Glutamatergic neuron (in vitro differentiated cells): ENCODE data around the gene HOXB4. TPM values are rescaled to one million over a fixed set of nuclear protein-coding genes. Genes with fewer than 3 reads are reported as not detected.

Source experiments
- DNase-seq: peaks from one replicate; pipeline ENCODE4 v3.0.0; 2022
- H3K27ac Mint-ChIP-seq: one replicate; pipeline ENCODE4 v1.8.0; 2020; ENCODE audit warnings: mild to moderate bottlenecking, mixed read lengths, inconsistent platforms; ENCODE audit not compliant: unreplicated experiment
- H3K27me3 Mint-ChIP-seq: one replicate; pipeline ENCODE4 v1.8.0; 2020; ENCODE audit warnings: mild to moderate bottlenecking, moderate library complexity, mixed read lengths, inconsistent platforms; ENCODE audit not compliant: unreplicated experiment
- H3K36me3 Mint-ChIP-seq: one replicate; pipeline ENCODE4 v1.8.0; 2020; ENCODE audit warnings: mild to moderate bottlenecking, mixed read lengths, inconsistent platforms; ENCODE audit not compliant: unreplicated experiment
- H3K4me1 Mint-ChIP-seq: one replicate; pipeline ENCODE4 v1.8.0; 2020; ENCODE audit warnings: mild to moderate bottlenecking, low read depth, mixed read lengths, inconsistent platforms; ENCODE audit not compliant: unreplicated experiment
- H3K4me3 Mint-ChIP-seq: one replicate; pipeline ENCODE4 v1.8.0; 2020; ENCODE audit warnings: mild to moderate bottlenecking, mixed read lengths, inconsistent platforms; ENCODE audit not compliant: unreplicated experiment
- H3K9me3 Mint-ChIP-seq: one replicate; pipeline ENCODE4 v1.8.0; 2020; ENCODE audit warnings: mild to moderate bottlenecking, moderate library complexity, mixed read lengths, inconsistent platforms; ENCODE audit not compliant: unreplicated experiment
- CTCF ChIP-seq: fragments of 200-600 bp; sonication (generic); IDR thresholded peaks from one replicate; pipeline ENCODE4 v1.5.0; 2021; ENCODE audit not compliant: partially characterized antibody, unreplicated experiment
- total RNA-seq: library from RNA; stranded (reverse); fragmentation: NEBNext Ultra II Directional; extraction: Animal tissue kit (Norgen Biotek cat#: 25700); gene quantifications from one replicate; pipeline ENCODE4 v1.2.1, GENCODE V29; 2021; ENCODE audit not compliant: unreplicated experiment

Gene HOXB4
- total RNA-seq, 1 donor from 2014 or later: not detected

GRCh38 chr17:48530208-48530886 is 47.8 kb downstream of the HOXB4 start:
- H3K36me3 Mint-ChIP-seq: peaks cover 13% of the 10 kb centered on the region
- no peak overlapping the region for H3K27ac Mint-ChIP-seq
- no peak for TF ChIP-seq CTCF
- no peaks in the 10 kb centered on the region for H3K4me1 Mint-ChIP-seq
- peaks cover 5% of the 10 kb centered on the region for H3K9me3 Mint-ChIP-seq
- H3K27me3 Mint-ChIP-seq: peaks cover 33% of the 10 kb centered on the region
- DNase-seq: no peak
- no peak overlapping the region for H3K4me3 Mint-ChIP-seq

- no peak overlapping the region for H3K4me3 Mint-ChIP-seq
- TF ChIP-seq CTCF: no peak
- H3K27ac Mint-ChIP-seq: no peak overlapping the region
- no peak for DNase-seq
- peaks cover 36% of the 10 kb centered on the region for H3K27me3 Mint-ChIP-seq
- peaks cover 13% of the 10 kb centered on the region for H3K36me3 Mint-ChIP-seq
- no peaks in the 10 kb centered on the region for H3K4me1 Mint-ChIP-seq
- H3K9me3 Mint-ChIP-seq: peaks cover 5% of the 10 kb centered on the region
These were observed 48.5 kb downstream of the HOXB4 start for GRCh38 chr17:48529683-48530009.

GRCh38 chr17:48528936-48529682 is 49.0 kb downstream of the HOXB4 start:
- no peak for TF ChIP-seq CTCF
- Mint-ChIP-seq H3K4me1 (no peaks in the 10 kb centered on the region), H3K27me3 (peaks cover 36% of the 10 kb centered on the region), H3K4me3 (no peak overlapping the region), H3K9me3 (peaks cover 5% of the 10 kb centered on the region), H3K36me3 (peaks cover 13% of the 10 kb centered on the region), H3K27ac (no peak overlapping the region)
- DNase-seq: no peak

- Mint-ChIP-seq H3K4me1 (no peaks in the 10 kb centered on the region), H3K27ac (no peak overlapping the region), H3K9me3 (peaks cover 4% of the 10 kb centered on the region), H3K27me3 (peaks cover 34% of the 10 kb centered on the region), H3K36me3 (peaks cover 13% of the 10 kb centered on the region), H3K4me3 (no peak overlapping the region)
- no peak for TF ChIP-seq CTCF
- no peak for DNase-seq
These were observed 49.8 kb downstream of the HOXB4 start for GRCh38 chr17:48528153-48528935.
